Measurements from ENCODE around the gene CADPS2.

CADPS2 gene

GRCh38 chr7:122709930-122710646 is 176.2 kb downstream of the CADPS2 start:
- Histone ChIP-seq H3K36me3 (replicated peaks in 1 of 2; ENCODE audit: control insufficient read depth in 2 of 2, insufficient read depth in 2 of 2, low read length in 2 of 2) (no peaks in the 10 kb centered on the region), H2AK5ac (ENCODE audit: low read depth, low read length) (no peak overlapping the region), H3K79me1 (ENCODE audit: low read depth, low read length) (no peaks in the 10 kb centered on the region), H2BK15ac (ENCODE audit: low read length) (no peak overlapping the region), H3K4ac (ENCODE audit: low read length) (no peak overlapping the region), H3K27ac (replicated peaks; ENCODE audit: low read length) (no peak overlapping the region), H3K18ac (ENCODE audit: low read length) (no peak overlapping the region), H2AFZ (ENCODE audit: low read length) (no peak overlapping the region), H3K27me3 (ENCODE audit: control insufficient read depth in 3 of 3, insufficient read depth in 3 of 3, low read depth in 1 of 3, low read length in 3 of 3) (no peaks in the 10 kb centered on the region), H3K4me3 (ENCODE audit: low read length in 2 of 2) (no peak overlapping the region), H4K91ac (ENCODE audit: low read depth, low read length, poor library complexity) (no peak overlapping the region), H3K14ac (ENCODE audit: low read length) (no peak overlapping the region), H3K4me1 (ENCODE audit: control insufficient read depth in 2 of 2, insufficient read depth in 1 of 2, low read depth in 1 of 2, low read length in 2 of 2) (no peaks in the 10 kb centered on the region), H3K9me3 (replicated peaks in 1 of 2; ENCODE audit: control insufficient read depth in 2 of 2, insufficient read depth in 1 of 2, low read depth in 1 of 2, low read length in 2 of 2) (no peaks in the 10 kb centered on the region), H3K9ac (ENCODE audit: low read depth, low read length, poor library complexity) (no peak overlapping the region), H2BK12ac (ENCODE audit: low read length) (no peak overlapping the region), H2BK5ac (ENCODE audit: low read length) (no peak overlapping the region), H3K4me2 (ENCODE audit: insufficient read depth, low read length, poor library complexity, severe bottlenecking) (no peak overlapping the region), H3K23ac (ENCODE audit: low read depth, low read length, poor library complexity) (no peak overlapping the region), H4K8ac (ENCODE audit: low read depth, low read length) (no peak overlapping the region), H2BK120ac (ENCODE audit: low read depth, low read length) (no peak overlapping the region)
- WGBS, 2 donors (ENCODE audit: extremely low coverage in 2 of 2, insufficient read length in 2 of 2, insufficient replicate concordance in 1 of 2), result no CpG with 5 or more reads among the region's 7 CpGs
- no peak for DNase-seq (ENCODE audit: low spot score)

- no peak overlapping the region for H3K4me3 ChIP-seq (ENCODE audit: low read length in 2 of 2)
- H3K27ac ChIP-seq (replicated peaks; ENCODE audit: low read length), result no peak overlapping the region
- H2AK5ac ChIP-seq (ENCODE audit: low read depth, low read length), result no peak overlapping the region
- no peaks in the 10 kb centered on the region for H3K4me1 ChIP-seq (ENCODE audit: control insufficient read depth in 2 of 2, insufficient read depth in 1 of 2, low read depth in 1 of 2, low read length in 2 of 2)
- no CpG with 5 or more reads among the region's 2 CpGs for WGBS, 2 donors (ENCODE audit: extremely low coverage in 2 of 2, insufficient read length in 2 of 2, insufficient replicate concordance in 1 of 2)
- H2BK120ac ChIP-seq (ENCODE audit: low read depth, low read length), result no peak overlapping the region
- no peak overlapping the region for H3K18ac ChIP-seq (ENCODE audit: low read length)
- no peak overlapping the region for H4K8ac ChIP-seq (ENCODE audit: low read depth, low read length)
- H4K91ac ChIP-seq (ENCODE audit: low read depth, low read length, poor library complexity), result no peak overlapping the region
- no peak overlapping the region for H3K4ac ChIP-seq (ENCODE audit: low read length)
- no peak overlapping the region for H3K14ac ChIP-seq (ENCODE audit: low read length)
- H2BK12ac ChIP-seq (ENCODE audit: low read length), result no peak overlapping the region
- no peaks in the 10 kb centered on the region for H3K79me1 ChIP-seq (ENCODE audit: low read depth, low read length)
- H3K36me3 ChIP-seq (replicated peaks in 1 of 2; ENCODE audit: control insufficient read depth in 2 of 2, insufficient read depth in 2 of 2, low read length in 2 of 2), result no peaks in the 10 kb centered on the region
- no peak overlapping the region for H2BK15ac ChIP-seq (ENCODE audit: low read length)
- H3K23ac ChIP-seq (ENCODE audit: low read depth, low read length, poor library complexity), result no peak overlapping the region
- no peaks in the 10 kb centered on the region for H3K9me3 ChIP-seq (replicated peaks in 1 of 2; ENCODE audit: control insufficient read depth in 2 of 2, insufficient read depth in 1 of 2, low read depth in 1 of 2, low read length in 2 of 2)
- no peak overlapping the region for H2BK5ac ChIP-seq (ENCODE audit: low read length)
- no peak for DNase-seq (ENCODE audit: low spot score)
- H3K9ac ChIP-seq (ENCODE audit: low read depth, low read length, poor library complexity), result no peak overlapping the region
- H3K4me2 ChIP-seq (ENCODE audit: insufficient read depth, low read length, poor library complexity, severe bottlenecking), result no peak overlapping the region
- H2AFZ ChIP-seq (ENCODE audit: low read length), result no peak overlapping the region
- H3K27me3 ChIP-seq (ENCODE audit: control insufficient read depth in 3 of 3, insufficient read depth in 3 of 3, low read depth in 1 of 3, low read length in 3 of 3), result no peaks in the 10 kb centered on the region
Observed at GRCh38 chr7:122706836-122707235, 179.4 kb downstream of the CADPS2 start.

GRCh38 chr7:122702872-122703510 is 183.3 kb downstream of the CADPS2 start, which contains the start of gene RNF148:
Gene RNF148 (minus strand): TSS chr7:122702922. CDS start chr7:122702750, 172 bp downstream.
- no peak within 1 kb of the TSS for H3K14ac ChIP-seq (ENCODE audit: low read length)
- H2BK120ac ChIP-seq (ENCODE audit: low read depth, low read length), result no peak within 1 kb of the TSS
- H2AK5ac ChIP-seq (ENCODE audit: low read depth, low read length), result no peak within 1 kb of the TSS
- WGBS, 2 donors (ENCODE audit: extremely low coverage in 2 of 2, insufficient read length in 2 of 2, insufficient replicate concordance in 1 of 2), result no CpG with 5 or more reads among the region's 1 CpG
- no peak within 1 kb of the TSS for H2BK5ac ChIP-seq (ENCODE audit: low read length)
- no peaks in the 10 kb centered on the region for H3K36me3 ChIP-seq (replicated peaks in 1 of 2; ENCODE audit: control insufficient read depth in 2 of 2, insufficient read depth in 2 of 2, low read length in 2 of 2)
- no peaks in the 10 kb centered on the region for H3K4me1 ChIP-seq (ENCODE audit: control insufficient read depth in 2 of 2, insufficient read depth in 1 of 2, low read depth in 1 of 2, low read length in 2 of 2)
- no peak within 1 kb of the TSS for H4K8ac ChIP-seq (ENCODE audit: low read depth, low read length)
- no peak within 1 kb of the TSS for H2BK15ac ChIP-seq (ENCODE audit: low read length)
- no peaks in the 10 kb centered on the region for H3K9me3 ChIP-seq (replicated peaks in 1 of 2; ENCODE audit: control insufficient read depth in 2 of 2, insufficient read depth in 1 of 2, low read depth in 1 of 2, low read length in 2 of 2)
- no peak within 1 kb of the TSS for H3K27ac ChIP-seq (replicated peaks; ENCODE audit: low read length)
- no peak within 1 kb of the TSS for H2BK12ac ChIP-seq (ENCODE audit: low read length)
- no peak within 1 kb of the TSS for H3K9ac ChIP-seq (ENCODE audit: low read depth, low read length, poor library complexity)
- H3K4me2 ChIP-seq (ENCODE audit: insufficient read depth, low read length, poor library complexity, severe bottlenecking), result no peak within 1 kb of the TSS
- no peak within 1 kb of the TSS for H3K4ac ChIP-seq (ENCODE audit: low read length)
- no peak within 1 kb of the TSS for H3K23ac ChIP-seq (ENCODE audit: low read depth, low read length, poor library complexity)
- no peak within 1 kb of the TSS for H3K4me3 ChIP-seq (ENCODE audit: low read length in 2 of 2)
- DNase-seq (ENCODE audit: low spot score), result no peak
- H4K91ac ChIP-seq (ENCODE audit: low read depth, low read length, poor library complexity), result no peak within 1 kb of the TSS
- no peaks in the 10 kb centered on the region for H3K27me3 ChIP-seq (ENCODE audit: control insufficient read depth in 3 of 3, insufficient read depth in 3 of 3, low read depth in 1 of 3, low read length in 3 of 3)
- H3K18ac ChIP-seq (ENCODE audit: low read length), result no peak within 1 kb of the TSS
- H3K79me1 ChIP-seq (ENCODE audit: low read depth, low read length), result no peaks in the 10 kb centered on the region
- H2AFZ ChIP-seq (ENCODE audit: low read length), result no peak within 1 kb of the TSS

GRCh38 chr7:122699017-122699416 is 187.2 kb downstream of the CADPS2 start, which contains the start of gene RNF133:
Gene RNF133 (minus strand): TSS chr7:122699117. CDS start chr7:122698918, 199 bp downstream.
- Histone ChIP-seq H2BK120ac (ENCODE audit: low read depth, low read length) (no peak within 1 kb of the TSS), H2BK12ac (ENCODE audit: low read length) (no peak within 1 kb of the TSS), H3K14ac (ENCODE audit: low read length) (no peak within 1 kb of the TSS), H3K4me2 (ENCODE audit: insufficient read depth, low read length, poor library complexity, severe bottlenecking) (no peak within 1 kb of the TSS), H3K36me3 (replicated peaks in 1 of 2; ENCODE audit: control insufficient read depth in 2 of 2, insufficient read depth in 2 of 2, low read length in 2 of 2) (no peaks in the 10 kb centered on the region), H2BK5ac (ENCODE audit: low read length) (no peak within 1 kb of the TSS), H3K9me3 (replicated peaks in 1 of 2; ENCODE audit: control insufficient read depth in 2 of 2, insufficient read depth in 1 of 2, low read depth in 1 of 2, low read length in 2 of 2) (no peaks in the 10 kb centered on the region), H3K27ac (replicated peaks; ENCODE audit: low read length) (no peak within 1 kb of the TSS), H3K4ac (ENCODE audit: low read length) (no peak within 1 kb of the TSS), H3K18ac (ENCODE audit: low read length) (no peak within 1 kb of the TSS), H2BK15ac (ENCODE audit: low read length) (no peak within 1 kb of the TSS), H4K91ac (ENCODE audit: low read depth, low read length, poor library complexity) (no peak within 1 kb of the TSS), H3K27me3 (ENCODE audit: control insufficient read depth in 3 of 3, insufficient read depth in 3 of 3, low read depth in 1 of 3, low read length in 3 of 3) (no peaks in the 10 kb centered on the region), H2AFZ (ENCODE audit: low read length) (no peak within 1 kb of the TSS), H4K8ac (ENCODE audit: low read depth, low read length) (no peak within 1 kb of the TSS), H2AK5ac (ENCODE audit: low read depth, low read length) (no peak within 1 kb of the TSS), H3K9ac (ENCODE audit: low read depth, low read length, poor library complexity) (no peak within 1 kb of the TSS), H3K4me3 (ENCODE audit: low read length in 2 of 2) (no peak within 1 kb of the TSS), H3K4me1 (ENCODE audit: control insufficient read depth in 2 of 2, insufficient read depth in 1 of 2, low read depth in 1 of 2, low read length in 2 of 2) (peaks cover 6 to 13% of the 10 kb centered on the region in 2 donors), H3K79me1 (ENCODE audit: low read depth, low read length) (no peaks in the 10 kb centered on the region), H3K23ac (ENCODE audit: low read depth, low read length, poor library complexity) (no peak within 1 kb of the TSS)
- no peak for DNase-seq (ENCODE audit: low spot score)
